NCI-H1436 (cell line): ENCODE results near the gene TSSK2.

Experiments used
- DNase-seq: peaks from one replicate; lab custom pipeline; 2025; lab: John Stamatoyannopoulos, UW

The TSSK2 gene

DNA sequence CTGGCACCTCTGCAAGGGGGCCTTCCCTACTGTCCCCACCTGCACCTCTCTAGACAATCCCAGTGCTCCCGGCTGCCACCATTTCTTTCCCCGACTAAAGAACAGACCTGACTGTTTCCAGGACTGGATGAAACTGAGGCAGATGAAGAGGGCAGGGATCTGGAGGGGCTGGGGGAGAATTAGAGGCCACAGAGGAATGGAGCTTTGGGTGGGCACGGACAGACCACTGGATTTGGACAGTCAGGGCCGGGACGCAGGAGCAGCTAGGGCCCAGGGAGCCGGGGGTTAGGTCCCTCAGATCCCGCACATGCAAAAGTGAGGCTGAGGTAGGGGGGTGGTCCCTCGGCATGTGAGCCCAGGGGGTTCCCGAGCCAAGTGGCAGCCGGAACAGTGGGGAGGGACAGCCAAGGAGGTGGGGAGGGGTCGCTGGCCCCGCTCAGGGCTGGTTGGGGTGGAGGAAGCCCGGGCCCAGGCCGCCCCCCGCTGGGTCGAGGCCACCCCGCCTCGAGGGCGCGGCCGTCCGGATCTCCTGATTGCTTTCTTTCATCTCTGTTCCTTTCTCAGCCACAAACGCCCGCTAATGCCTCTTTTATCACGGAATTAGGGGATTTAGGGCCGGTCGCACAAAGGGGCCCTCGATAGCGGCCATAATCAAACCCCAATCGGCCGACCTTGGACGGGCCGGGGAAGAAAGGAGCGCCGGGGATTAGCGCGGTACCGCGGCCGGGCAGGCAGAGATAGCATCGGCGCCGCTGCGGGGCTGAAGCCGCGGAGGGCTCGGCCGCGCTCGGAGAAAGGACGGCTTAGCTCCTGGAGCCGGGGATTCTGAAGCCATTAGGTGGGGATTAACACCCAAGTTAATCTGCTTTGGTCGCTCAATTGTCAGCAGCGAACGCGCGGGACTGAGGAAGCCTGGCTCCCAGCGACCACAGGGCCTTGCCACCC is 38.2 kb downstream of the TSSK2 start:
- no peak for DNase-seq

DNA sequence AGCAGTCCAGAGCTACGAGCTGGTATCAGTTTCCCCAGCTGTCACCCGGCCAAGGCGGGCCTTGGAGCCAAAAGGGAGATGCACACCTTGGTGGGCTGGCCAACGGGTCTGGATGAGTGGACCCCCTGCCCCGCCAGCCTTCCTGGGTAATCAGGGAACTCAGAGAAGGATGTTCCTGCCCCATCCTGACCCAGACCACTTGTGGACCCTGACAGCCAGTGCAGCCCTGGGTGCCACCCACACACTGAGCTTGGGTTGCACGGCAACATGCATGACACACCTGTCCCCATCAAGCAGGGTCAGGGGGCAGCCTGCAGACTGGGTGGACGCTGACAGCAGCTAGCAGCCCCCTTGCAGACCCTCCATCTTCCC is 38.8 kb downstream of the TSSK2 start:
- DNase-seq = no peak

DNA sequence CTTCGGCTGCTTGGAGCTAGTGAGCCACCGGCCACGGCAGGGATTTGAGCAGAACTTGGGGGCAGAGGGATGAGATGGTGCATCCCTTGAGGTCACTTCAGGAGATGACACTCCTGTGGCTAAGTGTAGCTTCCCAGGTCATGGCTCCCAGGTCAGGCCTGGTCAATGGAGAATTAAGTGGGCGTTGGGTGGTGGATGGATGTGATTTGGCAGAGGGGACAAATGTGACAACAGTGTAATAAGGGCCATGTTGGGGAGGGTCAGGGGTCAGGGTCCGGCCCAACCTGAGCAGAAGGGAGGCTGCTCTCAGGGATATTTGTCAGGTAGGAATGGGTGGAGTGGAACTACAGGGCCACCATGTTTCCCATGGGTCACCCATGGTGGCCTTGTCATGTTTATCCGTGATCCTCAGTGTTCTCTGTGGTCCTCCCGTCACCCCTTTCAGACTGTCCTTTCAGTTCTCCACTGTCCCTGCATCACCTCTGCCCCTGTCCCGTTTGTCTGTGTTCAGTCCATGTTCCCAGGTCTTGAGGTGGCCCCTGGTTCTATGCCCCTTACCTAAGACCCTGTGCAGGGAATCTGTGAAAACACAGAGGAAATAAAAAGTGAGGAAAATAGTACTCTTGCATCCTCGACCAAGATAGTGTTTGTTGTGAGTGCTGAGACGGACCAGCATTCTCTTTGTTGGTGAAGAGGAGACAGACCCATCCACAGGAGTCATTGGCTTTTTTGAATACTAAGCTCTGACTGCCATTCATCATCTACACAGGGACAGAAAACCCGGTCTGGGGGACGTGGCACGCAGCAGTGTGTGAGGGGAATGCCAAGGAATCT is 41.3 kb downstream of the TSSK2 start:
- DNase-seq = no peak

DNA sequence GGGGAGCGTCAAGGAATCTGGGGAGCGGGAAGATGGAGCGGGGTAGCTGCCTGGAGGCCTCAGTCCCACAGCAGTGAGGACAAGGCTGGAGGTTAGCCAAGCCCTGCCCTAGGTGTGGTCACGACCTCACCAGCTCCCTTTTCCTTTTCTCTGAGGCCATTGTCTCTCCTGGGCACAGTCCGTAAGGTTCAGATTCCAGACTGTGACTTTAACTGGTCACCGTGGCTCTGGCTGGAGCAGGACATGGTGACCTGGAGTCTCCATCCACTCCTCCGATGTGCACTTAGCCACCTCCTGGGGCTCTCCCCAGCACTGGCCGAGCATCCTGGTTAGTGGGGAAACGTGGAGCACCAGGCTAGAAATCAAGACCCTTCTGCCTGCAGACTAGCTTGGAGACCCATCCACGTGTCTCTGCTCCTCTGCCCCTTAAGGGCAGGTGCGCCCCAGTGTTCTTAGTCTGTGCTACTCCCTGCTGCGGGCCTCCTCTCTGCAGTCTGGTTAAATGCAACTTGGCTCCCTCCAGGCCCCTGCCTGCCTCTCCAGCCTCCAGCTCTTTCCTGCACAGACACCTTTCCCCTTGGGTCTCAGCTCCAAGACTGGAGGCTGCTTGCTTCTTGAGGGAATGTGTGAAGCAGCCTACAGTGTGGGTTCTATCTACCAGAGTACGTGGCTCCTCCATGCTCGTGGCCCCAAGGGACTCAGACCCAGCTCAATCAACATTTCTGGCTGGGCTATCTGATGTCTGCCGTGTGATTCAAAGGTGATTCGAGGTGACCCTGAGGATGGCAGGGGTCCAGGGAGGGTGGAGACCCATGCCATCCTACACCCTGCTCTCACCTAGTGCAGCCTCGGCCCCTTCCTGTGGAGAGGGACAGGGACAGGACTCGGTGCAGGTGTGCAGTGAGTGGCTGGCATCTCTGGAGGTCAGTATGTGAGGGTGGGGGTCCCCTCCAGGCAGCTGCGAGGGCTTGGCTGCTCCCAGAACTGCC is 42.2 kb downstream of the TSSK2 start:
- no peak for DNase-seq

DNA sequence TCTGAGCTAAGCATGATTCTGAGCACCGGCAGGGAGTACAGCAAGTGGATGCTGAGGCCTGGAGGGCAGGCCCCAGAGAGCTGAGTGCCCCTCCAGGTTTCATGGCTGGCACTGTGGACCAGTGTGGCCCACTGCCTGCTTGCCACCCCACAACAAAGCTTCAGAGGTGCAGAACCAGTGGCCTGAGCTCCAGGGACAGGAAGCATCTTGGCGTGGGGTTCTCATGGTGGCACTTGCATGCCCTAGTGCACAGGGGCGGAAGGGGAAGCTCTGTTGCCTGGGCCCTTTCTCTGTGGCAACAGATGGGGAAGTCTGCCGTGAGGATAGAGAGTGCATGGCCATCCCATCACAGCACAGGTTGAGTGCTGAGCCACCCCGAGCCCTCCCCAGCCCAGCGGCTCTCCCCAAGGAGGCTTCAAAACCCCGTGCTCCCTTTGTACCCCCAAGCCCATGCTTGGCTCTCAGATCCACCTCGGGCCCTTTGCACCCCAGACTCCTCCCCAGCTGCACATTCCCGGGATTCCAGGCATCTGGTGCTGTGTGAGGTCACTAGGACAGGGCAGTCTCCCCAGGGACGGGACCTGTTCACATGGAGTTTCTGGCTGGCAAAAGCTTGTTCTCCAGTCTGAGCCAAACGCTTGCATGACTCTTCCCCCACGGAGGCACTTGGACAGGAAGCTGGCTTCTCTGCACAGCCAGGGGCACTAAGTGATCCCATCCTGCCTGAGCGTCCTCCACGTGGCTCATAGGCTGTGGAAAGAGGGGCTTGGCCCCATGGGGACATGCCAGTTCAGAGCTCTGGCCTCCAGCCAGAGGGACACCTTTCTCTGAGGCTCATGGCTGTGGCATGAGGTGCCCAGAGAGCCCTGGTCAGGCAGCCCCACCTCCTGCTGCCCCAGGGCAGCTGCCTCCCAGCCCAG is 43.3 kb downstream of the TSSK2 start:
- DNase-seq = no peak

DNA sequence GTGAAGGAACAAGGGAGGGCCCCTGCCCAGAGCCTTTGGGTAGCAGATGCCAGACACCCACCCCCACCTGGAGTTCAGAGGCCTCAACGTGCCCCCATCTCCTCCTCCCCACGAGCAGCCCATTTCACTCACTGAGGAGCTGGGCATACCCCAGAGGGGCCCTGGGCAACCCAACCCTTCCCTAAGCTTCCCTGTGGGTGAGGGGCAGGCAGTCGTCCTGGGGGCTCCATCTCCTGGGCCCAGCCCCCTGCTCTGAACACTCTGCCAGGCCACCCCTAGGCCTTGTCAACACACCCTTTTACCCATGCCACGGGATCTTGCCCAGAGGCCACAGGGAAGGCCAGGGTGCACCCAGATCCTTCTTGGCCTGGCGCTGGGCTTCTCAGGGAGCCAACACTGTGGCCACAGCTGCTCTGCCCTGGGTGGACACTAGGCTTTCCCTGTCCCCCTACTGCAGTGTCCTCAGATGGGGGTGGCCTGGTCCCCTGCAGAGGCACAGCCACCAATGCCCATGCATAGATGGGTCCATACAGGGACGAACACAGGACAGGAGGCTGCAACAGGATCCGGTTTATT is 44.0 kb downstream of the TSSK2 start:
- DNase-seq = no peak

DNA sequence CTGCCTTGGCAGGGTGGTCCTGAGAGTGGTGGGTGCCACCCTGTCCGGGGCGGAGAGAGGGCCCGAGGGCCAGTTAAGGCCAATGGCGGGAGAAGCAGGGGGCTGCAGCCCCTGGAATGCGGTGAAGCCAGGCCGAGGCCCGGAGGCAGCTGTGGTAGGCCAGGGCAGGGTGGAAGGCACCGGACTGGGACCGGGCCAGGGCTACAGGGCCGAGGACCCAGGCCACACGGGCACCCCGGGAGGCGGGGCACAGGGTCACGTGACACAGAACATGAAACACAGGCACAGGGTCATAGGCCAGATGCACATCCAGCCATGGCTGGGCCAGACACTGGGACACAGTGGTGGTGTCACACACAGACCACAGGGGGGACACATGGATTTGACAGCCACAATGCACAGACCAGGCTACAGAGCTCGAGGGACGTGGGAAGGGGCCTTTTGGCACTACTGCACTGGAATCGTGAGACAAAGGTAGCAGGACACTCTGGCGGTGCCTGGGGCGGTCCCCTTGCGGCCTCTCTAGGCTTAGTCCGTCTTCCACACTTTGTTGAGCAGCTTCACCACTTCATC is 44.6 kb downstream of the TSSK2 start:
- no peak for DNase-seq

DNA sequence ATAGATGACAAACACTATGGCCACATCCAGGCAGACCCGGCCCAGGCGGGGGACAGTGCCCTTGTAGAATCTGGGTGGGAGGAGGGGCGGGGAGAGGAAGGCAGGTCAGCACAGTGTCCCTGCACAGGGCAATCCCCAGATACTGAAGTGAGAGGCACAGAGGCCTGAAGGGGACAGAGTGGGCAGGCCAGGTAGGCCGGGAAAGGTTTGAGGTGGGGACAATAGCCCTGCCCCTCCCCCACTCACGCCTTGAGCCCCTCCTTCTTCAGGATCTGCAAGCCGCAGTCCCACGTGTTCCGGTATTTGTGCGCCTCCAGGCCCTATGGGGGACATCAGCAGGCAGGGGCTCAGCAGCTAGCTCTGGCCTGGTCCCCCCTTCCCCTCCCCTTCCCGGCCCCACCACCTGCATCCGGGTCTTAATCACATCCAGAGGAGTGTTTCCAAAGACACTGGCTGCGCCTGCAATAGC is 45.1 kb downstream of the TSSK2 start:
- DNase-seq = no peak

DNA sequence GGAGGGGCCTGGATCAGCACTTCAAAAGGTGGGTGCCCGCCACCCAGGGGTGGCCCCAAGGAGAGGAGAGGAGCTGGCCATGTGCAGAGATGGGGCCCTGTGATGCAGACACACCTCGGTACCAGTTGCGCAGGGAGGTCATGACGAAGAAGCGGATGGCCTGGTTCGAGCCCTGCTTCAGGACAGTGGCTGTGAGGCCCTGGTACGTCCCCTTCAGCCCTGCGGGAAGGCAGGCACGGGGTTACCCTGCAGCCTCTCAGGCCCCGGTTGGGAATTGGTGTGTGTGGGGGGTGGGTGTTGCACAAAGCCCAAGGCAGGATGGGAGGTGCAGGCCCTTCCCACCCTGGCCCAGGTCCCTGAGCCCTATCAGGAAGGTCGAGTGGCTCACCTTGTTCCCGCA is 45.6 kb downstream of the TSSK2 start:
- no peak for DNase-seq

DNA sequence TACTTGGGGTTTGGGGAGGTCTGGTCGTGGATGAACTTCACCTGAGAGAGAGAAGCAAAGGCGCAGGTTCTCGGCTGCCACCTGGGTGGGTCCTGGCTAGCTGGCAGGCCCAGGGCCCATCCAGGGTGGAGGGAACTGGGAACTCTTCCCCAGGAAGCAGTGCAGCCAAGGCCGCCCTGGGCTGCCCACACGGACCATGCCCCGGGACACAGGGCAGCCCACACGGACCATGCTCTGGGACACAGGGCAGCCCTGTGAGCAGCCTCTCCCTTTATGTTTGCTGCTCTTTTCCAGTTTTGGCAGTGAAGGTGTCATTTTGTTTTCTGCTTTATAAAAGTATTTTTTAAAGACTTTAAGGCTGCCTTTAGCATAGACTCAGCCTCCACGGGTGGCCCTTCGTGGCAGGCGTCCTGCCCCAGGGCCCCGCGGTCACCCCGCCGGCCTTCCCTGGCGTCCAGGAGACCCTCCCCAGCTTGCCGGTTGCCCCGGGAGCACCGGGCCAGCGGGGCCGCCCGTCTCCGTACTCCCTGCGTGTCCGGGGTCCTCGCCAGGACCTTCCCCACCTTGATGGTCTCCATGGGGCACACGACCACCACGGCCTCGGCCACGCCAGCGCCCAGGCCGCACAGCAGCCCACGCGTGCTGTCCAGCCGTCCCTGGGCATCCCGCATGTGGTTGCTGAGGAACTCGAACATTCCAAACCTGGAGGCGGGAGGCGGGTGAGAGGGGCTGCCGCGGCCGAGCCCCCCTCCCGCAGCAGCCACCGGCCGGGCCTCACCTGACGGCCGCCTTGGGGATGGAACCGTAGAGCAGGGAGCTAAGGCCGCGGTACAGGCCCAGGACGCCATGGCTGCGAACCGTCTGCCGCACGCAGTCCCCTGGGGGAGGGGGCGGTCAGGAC is 46.3 kb downstream of the TSSK2 start:
- no peak for DNase-seq

DNA sequence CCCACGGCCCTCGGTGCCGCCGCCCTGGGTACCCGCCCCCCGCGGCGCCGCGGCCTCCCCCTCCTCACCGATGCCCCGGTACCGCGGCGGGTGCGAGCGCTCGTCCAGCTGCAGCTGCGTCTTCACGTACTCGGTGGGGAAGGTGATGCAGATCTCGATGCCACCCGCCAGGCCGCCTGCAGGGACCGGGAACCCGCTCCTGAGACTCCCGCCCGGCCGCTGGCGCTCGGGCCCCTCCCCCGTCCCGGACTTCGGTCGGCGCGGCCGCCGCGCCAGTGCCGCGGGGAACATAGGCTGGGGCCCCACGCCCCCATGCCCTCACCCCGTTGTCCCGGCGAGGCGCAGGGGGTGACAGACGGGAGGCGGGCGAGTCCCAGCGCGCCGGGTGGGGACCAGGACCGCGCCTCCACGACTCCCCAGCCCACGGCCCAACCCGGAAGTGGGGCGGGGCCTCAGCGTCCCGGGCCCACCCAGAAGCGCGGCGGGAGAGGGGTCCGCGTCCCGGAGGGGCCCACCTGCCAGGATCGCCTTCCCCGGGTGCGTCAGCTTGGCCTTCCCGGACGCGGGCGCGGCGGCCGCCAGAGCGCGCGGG is 47.1 kb downstream of the TSSK2 start:
- DNase-seq = peak; percentile 49

DNA sequence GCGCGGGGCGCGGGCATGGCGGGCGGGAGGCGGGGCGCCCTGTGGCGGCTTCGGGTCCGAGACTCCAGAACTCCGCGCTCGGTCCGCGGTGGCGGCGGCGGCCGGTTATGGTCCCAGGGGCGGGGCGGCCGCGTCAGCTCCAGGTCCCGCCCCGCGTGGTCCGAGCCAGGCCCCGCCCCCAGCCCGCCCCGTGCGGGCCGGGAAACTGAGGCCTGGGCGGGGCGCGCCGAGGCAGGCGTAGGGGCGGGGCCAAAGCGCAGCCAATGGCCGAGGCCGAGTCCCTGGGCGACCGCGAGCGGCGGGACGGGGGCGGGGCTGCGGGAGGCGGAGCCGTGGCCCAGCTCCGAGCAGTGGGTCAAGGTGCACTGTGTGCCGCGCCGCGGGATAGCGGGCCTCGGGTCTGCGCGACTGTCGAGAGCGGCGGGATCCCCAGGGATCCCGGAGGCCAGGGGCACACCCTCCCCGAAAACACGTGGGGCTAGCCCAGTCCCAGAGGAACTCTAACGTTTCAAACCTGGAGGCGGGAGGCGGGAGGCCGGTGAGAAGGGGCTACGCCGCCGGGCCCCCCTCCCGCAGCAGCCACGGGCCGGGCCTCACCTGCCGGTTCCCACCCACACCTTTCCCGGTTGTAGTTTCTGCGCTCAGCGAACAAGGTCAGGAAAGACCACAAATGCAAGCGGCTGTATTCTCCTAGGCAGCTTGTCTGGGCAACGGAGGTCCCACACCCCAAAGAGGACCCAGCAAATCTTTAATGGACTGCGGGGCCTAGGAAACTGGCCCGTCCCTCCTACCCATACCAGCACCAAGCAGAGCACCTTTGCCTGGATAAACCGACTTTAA is 47.8 kb downstream of the TSSK2 start, which contains the start of gene SLC25A1:
SLC25A1 (minus strand) TSS at position 80 of the 840 bp plus-strand sequence; CDS start at position 17, 63 bp downstream.
- DNase-seq = peak; percentile 79

DNA sequence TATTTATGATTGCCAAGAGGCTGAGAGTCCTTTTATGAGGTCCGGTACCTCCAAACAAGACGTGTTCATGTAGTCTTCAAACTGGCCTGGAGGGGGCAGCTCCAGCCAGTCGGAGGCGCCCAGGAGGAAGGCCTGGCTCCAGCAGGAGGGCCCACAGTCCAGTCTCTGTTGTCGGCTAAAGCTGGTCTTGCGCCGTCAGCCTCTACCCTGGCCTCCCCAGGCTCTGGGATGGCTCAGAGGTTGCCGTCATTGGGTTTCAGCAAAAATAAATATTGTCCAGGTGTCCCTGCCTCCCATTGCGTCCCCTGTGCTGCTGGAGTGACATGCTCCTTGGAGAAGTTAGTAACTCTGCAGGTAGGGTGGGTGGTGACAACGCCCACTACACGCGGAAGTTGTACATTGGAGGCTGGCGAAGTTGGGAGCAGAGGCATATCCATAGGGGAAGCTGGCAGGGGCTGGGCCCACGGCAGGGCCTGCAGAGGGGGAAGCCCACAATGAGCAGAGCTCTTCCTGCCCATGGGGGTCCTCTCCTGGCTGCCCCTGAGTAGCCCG is 48.5 kb downstream of the TSSK2 start:
- DNase-seq = peak; percentile 41

DNA sequence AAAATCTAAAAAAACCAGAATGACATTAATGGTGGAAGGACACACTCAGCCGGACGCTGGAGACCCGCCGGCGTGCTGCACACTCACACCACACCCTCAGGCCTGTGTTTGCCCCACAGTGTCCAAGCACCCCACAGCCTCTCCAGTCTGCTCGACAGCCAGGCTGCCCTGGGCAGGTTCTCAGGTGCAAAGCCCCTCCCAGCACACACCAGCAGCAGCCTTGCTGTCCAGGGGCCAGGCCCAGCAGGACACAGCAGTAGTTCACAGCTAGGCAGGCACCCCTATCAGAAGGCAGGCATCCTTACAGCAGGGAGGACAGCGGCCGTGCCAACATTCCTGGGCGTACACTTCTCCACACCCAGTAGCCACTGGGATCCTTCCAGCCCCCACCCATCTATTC is 49.1 kb downstream of the TSSK2 start:
- DNase-seq = no peak

DNA sequence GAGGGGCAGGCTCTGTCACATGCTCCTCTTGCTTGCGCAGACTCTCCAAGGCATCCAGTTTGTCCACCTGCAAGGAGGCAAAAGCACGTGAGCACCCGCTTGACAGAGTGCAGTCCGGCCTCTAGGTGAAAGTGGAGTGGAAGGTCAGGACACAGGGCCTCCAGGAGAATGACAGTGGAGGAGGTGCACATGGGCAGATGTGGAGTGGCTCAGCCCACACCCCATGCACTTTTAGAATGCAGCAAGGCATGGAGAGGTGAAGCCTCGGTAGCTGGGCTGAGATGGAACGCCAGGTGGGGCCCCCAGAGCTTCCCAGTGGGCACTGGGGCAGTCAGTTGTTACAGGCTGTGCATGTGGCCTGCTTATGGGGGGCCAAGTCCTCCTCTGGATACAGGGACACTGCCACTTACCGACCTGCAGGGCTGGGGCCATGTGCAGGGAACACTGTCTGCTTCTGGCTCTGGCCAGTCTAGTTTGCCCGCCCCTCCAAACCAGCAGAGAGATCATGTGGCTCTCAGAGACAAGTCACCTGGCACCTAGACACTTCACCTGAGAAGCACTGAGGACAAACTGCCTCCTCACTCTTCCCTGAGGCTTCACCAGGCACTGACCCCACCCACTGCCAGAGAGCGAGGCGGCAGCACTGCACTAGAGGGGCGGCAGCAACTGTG is 49.8 kb downstream of the TSSK2 start:
- no peak for DNase-seq

DNA sequence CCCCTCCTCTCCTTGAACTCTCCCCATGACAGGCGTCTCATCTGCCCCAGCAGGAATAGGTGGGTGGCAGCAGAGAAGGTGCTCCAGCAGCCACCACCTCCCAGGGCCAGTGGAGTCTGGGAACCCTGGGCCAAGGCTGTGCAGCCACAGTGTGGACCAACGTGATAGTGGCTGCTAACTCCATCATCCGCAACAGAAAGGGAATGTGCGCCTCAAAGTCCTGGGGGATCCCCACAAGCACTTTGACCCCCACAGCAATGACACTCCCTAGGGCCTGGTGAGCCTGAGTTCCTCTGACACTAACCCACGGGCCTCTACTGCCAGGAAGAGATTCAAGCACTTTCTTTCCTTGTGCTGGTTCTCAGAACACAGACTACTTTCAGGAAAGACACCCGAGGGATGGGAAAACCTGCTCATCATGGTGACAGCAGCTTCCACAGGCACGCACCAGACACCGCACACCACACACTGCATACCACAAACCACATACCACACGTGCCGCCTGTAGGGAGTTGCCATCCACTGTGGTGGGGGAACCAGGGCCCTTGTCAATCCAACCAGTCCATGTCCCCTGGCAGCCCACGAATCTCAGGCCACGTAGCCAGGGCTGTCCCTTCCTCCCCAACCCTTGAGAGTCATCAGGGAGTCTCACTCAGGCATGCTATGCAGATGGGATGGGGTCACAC is 50.8 kb downstream of the TSSK2 start:
- DNase-seq = no peak
